H1 (cell line): ENCODE data around the gene COL26A1. TPM values are rescaled to one million over a fixed set of nuclear protein-coding genes. Genes with fewer than 3 reads are reported as not detected.

Experiments used
- GTF2F1 ChIP-seq: IDR thresholded peaks from 2 replicates; pipeline ENCODE4 v1.6.1; 2012; ENCODE audit warnings: low read depth, low read length, improper control_type of control experiment, borderline replicate concordance
- SP4 ChIP-seq: IDR thresholded peaks from 2 replicates; pipeline ENCODE4 v1.6.1; 2012; ENCODE audit warnings: low read length, inconsistent platforms
- polyA plus RNA-seq, 7 experiments: library from polyadenylated mRNA; depleted of rRNA in 3 of 7; stranded (reverse) in 5 of 7; unstranded in 2 of 7; fragments of >200 nt in 5 of 7; fragments of 200-250 nt in 2 of 7; gene quantifications; 1 replicate in 5 of 7; 2 replicates in 1 of 7; 4 replicates in 1 of 7; pipeline versions ENCODE4 v1.2.1 to v1.2.3, GENCODE V29; 2011 to 2013; ENCODE audit warnings: missing spikeins in 2 of 7, mixed read lengths in 2 of 7
- total RNA-seq: library from RNA; stranded (reverse); fragmentation: NEBNext Ultra II Directional; extraction: Animal tissue kit (Norgen Biotek cat#: 25700); gene quantifications from 2 replicates; pipeline ENCODE4 v1.2.1, GENCODE V29; 2021
- TF ChIP-seq, protein P1 (sequence below): IDR thresholded peaks from 2 replicates; pipeline ENCODE4 v1.6.1; 2012; ENCODE audit warnings: inconsistent platforms

Gene COL26A1
- total and polyA plus RNA-seq, 2 of the 8 experiments (the other 6 are each of a cell fraction or from before 2014, with no cell fraction given) = 51.1 to 68.8 TPM

GRCh38 chr7:101328159-101328558, 34.5 kb upstream of the COL26A1 start (continued):
- TF ChIP-seq GTF2F1 (no peak), SP4 (no peak)
- TF ChIP-seq, protein P1, sequence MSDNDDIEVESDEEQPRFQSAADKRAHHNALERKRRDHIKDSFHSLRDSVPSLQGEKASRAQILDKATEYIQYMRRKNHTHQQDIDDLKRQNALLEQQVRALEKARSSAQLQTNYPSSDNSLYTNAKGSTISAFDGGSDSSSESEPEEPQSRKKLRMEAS = no peak
